RWPE1 (cell line): ENCODE results near the gene GET3.

Experiments
- CTCF ChIA-PET: fragments of 350-600 bp; sonication (Branson Sonifier 250); formaldehyde crosslinking; extraction: SDS; loops from one replicate; lab custom pipeline; 2021; lab: Yijun Ruan, JAX
- POLR2A ChIA-PET: fragments of 400-600 bp; formaldehyde crosslinking; extraction: SDS; loops from one replicate; lab custom pipeline; 2020; ENCODE audit warnings: antibody characterized with exemption; ENCODE audit not compliant: low non-redundant PET; lab: Yijun Ruan, JAX
- DNase-seq: peaks from one replicate; pipeline ENCODE4 v3.0.0; 2012; ENCODE audit warnings: low spot score
- H3K27ac ChIP-seq: fragments of 450-650 bp; 2 replicates; pipeline ENCODE4 v1.5.1; 2017
- CTCF ChIP-seq: fragments of 450-650 bp; conservative IDR thresholded peaks from 2 replicates; pipeline ENCODE4 v1.5.1; 2017; ENCODE audit warnings: low read depth, mild to moderate bottlenecking

GET3 gene

GRCh38 chr19:12727745-12728433 is 9.4 kb upstream of the GET3 start:
- ChIA-PET POLR2A (no interaction called here), CTCF (no interaction called here)
- peak overlapping the region; percentile 57 for H3K27ac ChIP-seq

GRCh38 chr19:12730064-12730463 is 7.2 kb upstream of the GET3 start:
- ChIA-PET CTCF (interaction anchor here (1.0 kb wide), 1 partner anchor 9 kb away, joined by 3 read pairs; no protein-coding TSS in a partner anchor), POLR2A (no interaction called here)
- TF ChIP-seq CTCF, result no peak
- no peak for DNase-seq
- peak overlapping the region; percentile 57 for H3K27ac ChIP-seq

More at GRCh38 chr19:12727745-12728433, 9.4 kb upstream of the GET3 start:
- no peak for DNase-seq
- TF ChIP-seq CTCF, result no peak

- ChIA-PET CTCF (interaction anchor here (0.6 to 0.7 kb wide), 4 partner anchors 127 to 1347 kb away, joined by 3 to 4 read pairs (median 4); partner anchors contain the start of gene EPOR), POLR2A (no interaction called here)
- no peak for DNase-seq
- TF ChIP-seq CTCF, result no peak
- peak overlapping the region; percentile 22 for H3K27ac ChIP-seq
Measured at GRCh38 chr19:12731337-12731736, 6.0 kb upstream of the GET3 start.

- CTCF ChIA-PET, result interaction anchor here (0.5 to 1.0 kb wide), 4 partner anchors 8 to 13 kb away, joined by 3 to 4 read pairs (median 4); no protein-coding TSS in a partner anchor
- TF ChIP-seq CTCF, result no peak; the same call in 1 of the 2 replicates
- H3K27ac ChIP-seq, result peak overlapping the region; percentile 96
- peak; percentile 68 for DNase-seq
- POLR2A ChIA-PET, result interaction anchor here (1.7 kb wide), 1 partner anchor 10 kb away, joined by 8 read pairs; the partner anchor contains the start of gene TNPO2
Measured at GRCh38 chr19:12733369-12734214, 3.7 kb upstream of the GET3 start.

- POLR2A ChIA-PET, result no interaction called here
- no peak for DNase-seq
- peak overlapping the region; percentile 96 for H3K27ac ChIP-seq
- CTCF ChIA-PET, result interaction anchor here (1.1 to 1.9 kb wide), 2 partner anchors 20 to 22 kb away, joined by 3 to 5 read pairs; no protein-coding TSS in a partner anchor
- TF ChIP-seq CTCF, result no peak
Measured at GRCh38 chr19:12737835-12738351, 596 bp downstream of the GET3 start.
